IPS-18a (cell line): ENCODE results near the gene ANKRD36B.
"Not testable (repeated sequence)": the region's sequence is repeated elsewhere in the genome, so short reads cannot be mapped to it uniquely, and the experiment has no call there.

ENCODE experiments used
- H3K27ac ChIP-seq: one replicate; pipeline ENCODE4 v1.5.1; 2013; ENCODE audit warnings: low read length
- H3K27me3 ChIP-seq: one replicate; pipeline ENCODE4 v1.6.1; 2013; ENCODE audit warnings: mild to moderate bottlenecking, low read length; ENCODE audit not compliant: control insufficient read depth, insufficient read depth
- H3K36me3 ChIP-seq: one replicate; pipeline ENCODE4 v1.6.1; 2013; ENCODE audit warnings: low read depth, low read length; ENCODE audit not compliant: control insufficient read depth
- H3K4me1 ChIP-seq: one replicate; pipeline ENCODE4 v1.6.1; 2013; ENCODE audit warnings: low read depth, low read length; ENCODE audit not compliant: control insufficient read depth
- H3K4me3 ChIP-seq: one replicate; pipeline ENCODE4 v1.5.1; 2013; ENCODE audit warnings: low read length
- H3K9ac ChIP-seq: one replicate; pipeline ENCODE4 v1.6.1; 2013; ENCODE audit warnings: mild to moderate bottlenecking, low read length, moderate library complexity
- H3K9me3 ChIP-seq: one replicate; pipeline ENCODE4 v1.6.1; 2013; ENCODE audit warnings: low read depth, low read length; ENCODE audit not compliant: control insufficient read depth

ANKRD36B gene

DNA sequence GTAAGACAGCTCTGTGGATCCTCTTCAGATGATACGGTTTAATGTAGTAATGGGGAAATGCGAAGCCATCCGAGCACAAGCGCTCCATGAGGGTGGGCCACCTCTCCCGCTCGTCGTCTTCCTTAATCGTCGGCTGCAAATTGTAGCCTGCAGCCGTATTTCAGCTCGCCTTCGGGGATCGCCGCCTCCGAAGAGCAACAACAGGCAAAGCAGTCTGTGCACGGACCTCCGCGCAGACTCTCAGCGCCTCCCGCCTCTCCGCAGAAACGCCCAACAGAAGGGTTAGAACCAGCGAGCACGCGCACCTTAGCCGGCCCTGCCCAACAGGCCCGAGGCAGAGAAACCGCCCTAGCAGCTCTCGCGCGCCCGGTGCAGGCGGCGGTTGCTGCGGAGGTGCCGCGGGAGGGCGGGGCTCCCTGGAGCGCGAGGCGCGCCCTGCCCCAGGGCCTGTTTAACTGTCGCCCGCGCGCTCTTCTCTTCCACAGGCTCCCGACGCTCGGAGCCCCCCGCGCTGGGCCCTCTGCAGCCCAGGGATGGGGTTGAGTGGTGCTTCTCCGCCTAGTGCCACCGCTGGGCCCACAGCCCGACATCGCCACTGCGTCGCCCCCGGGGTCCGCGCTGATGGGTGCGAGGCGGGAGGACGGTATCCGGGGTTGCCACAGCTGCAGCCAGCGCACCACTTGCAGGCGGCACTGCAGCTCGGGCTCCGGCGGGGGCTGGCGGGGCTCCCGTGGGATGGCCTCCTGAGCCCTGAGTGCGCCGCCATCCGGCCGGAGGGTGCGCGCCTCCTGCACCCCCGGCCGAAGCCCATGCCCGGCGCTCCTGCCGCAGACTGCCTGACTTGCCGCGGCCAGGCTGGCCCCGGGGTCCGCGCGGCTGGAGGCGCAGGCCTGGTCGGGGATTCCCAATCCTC, at the start of gene ANKRD36B:
ANKRD36B (minus strand) TSS at position 280 of the 913 bp plus-strand sequence; CDS start at position 88, 192 bp downstream.
- H3K4me1 ChIP-seq, H3K36me3 ChIP-seq, H3K27me3 ChIP-seq, H3K27ac ChIP-seq, H3K9me3 ChIP-seq: not testable (repeated sequence)
- peak within 1 kb of the TSS; percentile 68 for H3K9ac ChIP-seq
- peak within 1 kb of the TSS; percentile 71 for H3K4me3 ChIP-seq

DNA sequence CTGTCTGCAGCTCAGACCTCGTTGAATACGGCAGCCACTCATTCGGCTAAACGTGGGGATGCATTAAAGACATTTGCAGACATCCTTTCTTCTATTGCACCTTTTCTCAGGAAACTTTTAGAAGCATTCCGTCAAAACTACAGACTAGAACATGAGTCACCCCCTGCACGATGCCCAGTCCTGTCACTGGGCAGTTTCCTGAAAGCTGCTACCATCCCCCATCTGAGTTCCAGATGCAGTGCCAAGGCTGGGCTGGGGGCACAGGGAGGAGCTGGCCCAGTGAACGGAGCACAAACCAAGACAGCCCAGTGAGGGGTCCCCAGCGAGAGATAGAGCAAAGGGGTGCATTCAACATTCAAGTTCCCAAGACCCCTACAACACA, 36.4 kb upstream of the ANKRD36B start:
- H3K27me3 ChIP-seq, H3K36me3 ChIP-seq: not testable (repeated sequence)

DNA sequence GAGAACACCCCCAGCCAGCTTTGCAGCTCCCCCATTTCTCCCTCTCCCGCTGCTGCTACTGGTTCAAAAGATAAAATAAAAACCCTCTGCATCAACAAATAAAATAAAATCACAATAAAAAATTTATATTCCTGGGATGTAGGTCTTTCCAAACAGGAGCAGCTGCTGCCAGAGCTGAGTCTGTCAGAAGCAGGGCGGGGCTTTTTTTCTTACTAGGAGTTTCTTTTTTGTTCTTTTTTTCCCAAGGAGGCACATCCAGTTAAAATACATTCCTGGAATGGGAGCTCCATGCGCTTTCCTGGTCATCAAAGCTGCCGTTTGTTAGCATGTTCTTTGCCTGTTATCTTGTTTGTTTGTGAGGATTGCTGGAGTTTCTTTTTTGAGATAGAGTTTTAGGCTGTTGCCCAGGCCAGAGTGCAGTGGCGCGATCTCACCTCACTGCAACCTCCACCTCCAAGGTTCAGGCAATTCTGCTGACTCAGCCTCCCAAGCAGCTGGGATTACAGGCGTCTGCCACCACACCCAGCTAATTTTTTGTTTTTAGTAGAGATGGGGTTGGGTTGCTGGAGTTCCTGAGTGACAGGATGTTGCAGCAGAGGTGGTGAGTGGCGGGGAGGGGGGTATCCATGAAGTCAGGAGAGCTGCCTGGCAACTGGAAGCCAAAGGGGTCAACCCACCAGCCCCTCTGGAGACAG, 35.8 kb upstream of the ANKRD36B start:
- not testable (repeated sequence) for H3K4me3 ChIP-seq, H3K9ac ChIP-seq, H3K27ac ChIP-seq, H3K9me3 ChIP-seq, H3K4me1 ChIP-seq, H3K36me3 ChIP-seq, H3K27me3 ChIP-seq

More for the DNA sequence above, 36.4 kb upstream of the ANKRD36B start:
- not testable (repeated sequence) for H3K9ac ChIP-seq, H3K27ac ChIP-seq, H3K4me3 ChIP-seq, H3K4me1 ChIP-seq, H3K9me3 ChIP-seq

DNA sequence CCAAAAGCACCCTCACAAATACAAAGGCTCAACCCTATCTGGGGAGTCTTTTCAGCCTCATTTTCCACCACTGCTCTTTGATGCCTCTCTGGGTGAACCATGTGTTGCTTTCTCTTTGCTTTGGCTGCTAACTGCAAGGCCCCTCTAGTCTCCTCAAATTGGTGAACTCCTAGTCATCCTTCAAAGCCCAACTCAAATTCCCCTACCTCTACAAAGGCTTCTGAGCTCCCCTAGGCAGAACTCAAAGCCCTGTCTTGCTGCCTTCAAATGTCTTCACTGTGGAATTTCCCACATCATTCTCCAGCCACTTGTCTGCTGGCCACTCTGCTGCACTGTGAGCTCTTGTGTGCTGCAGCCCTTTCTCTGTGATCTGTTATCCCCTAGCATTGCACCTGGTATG, 33.3 kb upstream of the ANKRD36B start:
- H3K4me1 ChIP-seq, H3K27ac ChIP-seq, H3K27me3 ChIP-seq, H3K9ac ChIP-seq, H3K9me3 ChIP-seq, H3K4me3 ChIP-seq, H3K36me3 ChIP-seq: not testable (repeated sequence)

DNA sequence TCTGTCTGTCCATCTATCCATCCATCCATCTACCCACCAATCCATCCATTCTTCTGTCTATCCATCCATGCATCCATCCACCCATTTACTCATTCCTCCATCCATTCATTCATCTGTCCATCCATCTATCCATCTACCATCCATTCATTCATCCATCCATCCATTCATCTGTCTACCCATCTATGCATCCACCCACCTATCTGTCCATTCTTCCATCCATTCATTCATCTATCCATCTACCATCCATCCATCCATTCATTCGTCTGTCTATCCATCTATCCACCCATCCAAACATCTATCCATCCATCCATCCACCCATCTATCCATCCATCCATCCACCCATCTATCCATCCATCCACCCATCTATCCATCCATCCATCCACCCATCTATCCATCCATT, 30.8 kb upstream of the ANKRD36B start:
- not testable (repeated sequence) for H3K4me1 ChIP-seq, H3K27ac ChIP-seq, H3K27me3 ChIP-seq, H3K36me3 ChIP-seq, H3K9ac ChIP-seq, H3K9me3 ChIP-seq, H3K4me3 ChIP-seq

DNA sequence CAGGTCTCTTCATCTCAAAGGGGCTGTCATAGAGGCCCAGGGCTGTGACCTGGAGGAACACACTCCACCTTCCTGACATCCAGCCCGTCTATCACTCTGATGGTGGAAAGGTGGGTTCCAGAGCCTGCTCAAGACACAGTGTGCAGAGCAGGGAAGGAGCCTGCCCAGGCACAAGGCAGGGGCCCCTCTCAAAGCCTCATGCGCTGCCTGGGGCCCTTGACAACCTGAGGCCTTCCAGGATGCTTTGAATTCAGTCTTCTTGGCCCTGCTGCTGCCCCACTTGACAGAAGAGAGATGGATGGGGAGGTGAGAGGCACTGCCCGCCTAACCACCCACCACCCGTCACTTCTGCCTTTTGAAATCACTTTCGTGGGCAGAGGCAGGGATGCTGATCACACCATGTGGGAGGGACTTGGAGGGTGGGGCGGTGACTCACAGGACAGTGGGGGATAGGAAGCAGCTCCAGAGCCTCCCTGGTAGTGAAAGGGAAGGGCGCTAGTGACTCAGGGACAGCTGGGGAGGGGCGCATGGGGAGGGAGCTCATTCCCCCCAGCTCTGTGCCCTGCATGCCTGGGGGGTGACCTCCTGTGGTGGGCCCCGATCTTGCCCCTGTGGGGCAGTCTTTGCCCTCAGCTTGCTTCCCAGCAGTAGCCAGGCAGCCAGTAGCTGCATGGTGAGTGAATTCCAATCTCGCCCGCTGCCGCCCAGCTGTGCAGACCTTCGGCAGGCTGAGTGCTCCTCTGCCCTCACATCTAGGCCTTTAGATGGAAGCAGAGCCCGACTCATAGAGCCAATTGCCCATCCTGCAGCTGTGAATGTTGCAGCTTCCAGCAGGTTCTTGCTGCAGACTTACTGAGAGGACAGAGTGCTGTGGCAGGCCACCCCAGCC, 29.5 kb upstream of the ANKRD36B start:
- H3K27me3 ChIP-seq, H3K4me3 ChIP-seq, H3K9me3 ChIP-seq, H3K27ac ChIP-seq, H3K36me3 ChIP-seq, H3K9ac ChIP-seq, H3K4me1 ChIP-seq: not testable (repeated sequence)

DNA sequence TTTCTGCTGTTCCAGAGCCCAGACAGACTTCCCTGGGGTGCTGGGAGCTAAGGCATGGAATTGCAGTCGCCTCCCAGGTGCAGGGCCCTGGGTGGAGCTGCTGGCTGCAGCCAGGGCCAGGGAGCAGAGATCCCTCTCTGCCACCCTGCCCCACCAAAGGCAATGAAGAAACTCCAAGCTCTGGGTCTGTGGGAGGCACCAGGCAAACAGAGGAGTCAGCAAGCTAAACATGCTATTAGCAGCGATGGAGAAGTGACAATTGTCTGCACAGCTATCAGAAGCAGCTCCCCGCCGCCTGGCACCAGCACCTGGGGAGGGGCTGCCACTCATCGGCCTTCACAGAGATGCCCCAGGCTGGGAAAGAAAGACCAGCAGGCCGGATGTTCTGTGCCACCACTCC, 28.2 kb upstream of the ANKRD36B start:
- Histone ChIP-seq H3K36me3 (no peaks in the 10 kb centered on the region), H3K4me3 (no peak overlapping the region), H3K4me1 (no peaks in the 10 kb centered on the region), H3K9me3 (no peaks in the 10 kb centered on the region), H3K27me3 (no peaks in the 10 kb centered on the region), H3K27ac (no peak overlapping the region), H3K9ac (no peak overlapping the region)

DNA sequence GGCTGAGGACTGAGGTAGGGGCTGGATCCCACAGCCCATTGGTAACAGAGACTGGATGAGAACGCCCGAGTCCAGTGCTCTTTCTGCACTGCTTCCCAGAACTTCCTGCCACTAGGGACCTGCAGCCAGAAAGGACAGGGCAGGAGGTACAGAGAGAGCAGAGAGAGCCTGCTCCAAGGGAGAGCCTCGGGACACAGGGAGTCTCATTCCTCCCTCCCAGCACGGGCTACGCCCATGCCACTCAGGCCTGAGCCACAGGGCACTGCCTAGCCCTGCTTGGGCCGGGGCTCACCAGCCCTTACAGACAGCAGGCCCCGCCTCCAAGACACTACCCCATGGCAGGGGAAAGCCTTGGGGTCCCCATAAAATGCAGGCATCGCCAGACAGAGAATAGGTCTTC, 26.1 kb upstream of the ANKRD36B start:
- H3K4me3 ChIP-seq, H3K27ac ChIP-seq, H3K27me3 ChIP-seq, H3K9ac ChIP-seq, H3K4me1 ChIP-seq, H3K36me3 ChIP-seq, H3K9me3 ChIP-seq: not testable (repeated sequence)

DNA sequence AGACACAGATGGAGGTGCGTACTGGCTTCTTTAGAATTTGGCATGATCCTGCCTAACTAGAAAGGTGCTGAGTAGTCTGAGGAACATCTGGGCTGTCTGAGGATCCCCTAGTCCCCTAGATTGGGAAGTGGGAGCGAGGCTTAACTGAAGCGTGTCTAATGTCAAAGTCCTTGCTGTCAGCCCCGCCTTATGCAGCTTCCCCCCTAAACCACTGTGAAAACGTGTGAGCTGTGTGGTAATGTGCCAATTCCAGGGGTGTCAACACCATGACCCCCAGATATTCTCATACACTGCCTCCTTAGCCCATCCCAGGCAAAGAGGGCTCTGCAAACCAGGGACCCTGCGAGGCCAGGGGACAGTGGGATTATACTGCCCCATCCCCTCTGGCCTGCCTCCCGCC, 22.2 kb upstream of the ANKRD36B start:
- H3K9ac ChIP-seq, H3K27me3 ChIP-seq, H3K36me3 ChIP-seq: not testable (repeated sequence)

DNA sequence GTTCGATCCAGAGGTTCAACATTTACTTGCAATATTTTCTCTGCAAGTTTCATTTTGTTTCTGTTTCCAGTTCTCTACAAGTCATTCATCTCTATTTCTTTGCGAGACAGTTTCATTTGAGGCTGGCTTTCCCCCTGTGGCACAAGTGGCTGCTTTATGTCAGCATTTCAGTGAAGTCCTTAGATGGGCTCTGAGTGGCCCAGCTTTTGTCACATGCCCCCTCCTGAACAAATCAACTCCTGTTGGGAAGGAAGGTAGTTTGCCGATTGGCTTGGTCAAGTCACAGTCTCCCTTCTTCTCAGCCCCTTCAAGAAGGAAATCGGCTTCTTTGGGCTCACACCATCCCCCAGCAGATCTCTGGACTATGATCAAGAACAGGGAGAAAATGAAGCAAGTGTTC, 19.1 kb upstream of the ANKRD36B start:
- H3K9ac ChIP-seq, H3K4me1 ChIP-seq, H3K27me3 ChIP-seq, H3K36me3 ChIP-seq, H3K27ac ChIP-seq, H3K9me3 ChIP-seq, H3K4me3 ChIP-seq: not testable (repeated sequence)

More for the DNA sequence above, 22.2 kb upstream of the ANKRD36B start:
- H3K4me3 ChIP-seq, H3K9me3 ChIP-seq, H3K4me1 ChIP-seq, H3K27ac ChIP-seq: not testable (repeated sequence)

DNA sequence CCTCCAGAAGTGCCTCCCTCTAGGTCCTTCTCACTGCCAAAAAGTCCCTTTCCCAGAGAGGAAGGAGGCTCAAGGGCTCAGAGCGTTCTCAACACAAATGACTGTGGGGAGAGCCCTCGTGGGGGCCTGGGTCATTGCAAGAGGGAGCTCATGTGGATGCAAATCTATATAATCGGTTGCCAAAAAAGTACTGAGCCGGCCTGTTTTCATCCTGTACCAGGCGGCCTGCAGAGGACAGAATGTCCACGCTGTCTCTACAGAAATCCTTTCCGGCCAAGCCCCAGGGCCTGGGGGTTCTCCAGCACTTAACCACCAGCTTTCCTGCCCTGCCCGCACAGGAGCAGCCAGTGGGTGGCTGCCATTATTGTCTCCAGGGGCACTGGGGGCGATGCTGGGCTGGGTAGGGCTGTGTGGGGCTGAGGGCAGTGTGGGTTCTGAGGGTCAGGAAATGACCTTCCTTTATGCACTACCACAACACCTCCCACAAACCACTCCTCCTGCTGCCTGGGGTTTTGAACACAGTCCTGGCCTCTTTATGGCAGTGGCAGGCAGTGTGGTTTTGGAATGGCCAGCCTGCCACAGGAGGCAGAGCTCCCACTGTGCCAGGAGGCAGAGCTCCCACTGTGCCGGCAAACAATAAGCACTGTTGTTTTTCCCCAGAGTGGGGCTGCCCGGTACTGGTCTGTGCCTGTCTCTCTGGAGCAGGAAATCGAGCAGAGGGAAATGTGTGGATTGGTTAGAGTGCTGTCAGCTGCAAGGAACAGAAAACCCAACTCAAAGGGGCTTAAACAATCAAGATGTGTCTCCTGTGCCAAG, 16.1 kb upstream of the ANKRD36B start:
- not testable (repeated sequence) for H3K27me3 ChIP-seq, H3K27ac ChIP-seq, H3K4me3 ChIP-seq, H3K4me1 ChIP-seq, H3K36me3 ChIP-seq, H3K9me3 ChIP-seq, H3K9ac ChIP-seq
